Subcutaneous preadipocyte (primary cell): Measurements from ENCODE around the gene ADAMTS8. TPM values are rescaled to one million over a fixed set of nuclear protein-coding genes. Genes with fewer than 3 reads are reported as not detected.

Experiments
- total RNA-seq: library from RNA; depleted of rRNA; stranded (reverse); fragments of >200 nt; gene quantifications from 2 replicates; pipeline ENCODE4 v1.2.3, GENCODE V29; 2012

ADAMTS8 gene, protein sequence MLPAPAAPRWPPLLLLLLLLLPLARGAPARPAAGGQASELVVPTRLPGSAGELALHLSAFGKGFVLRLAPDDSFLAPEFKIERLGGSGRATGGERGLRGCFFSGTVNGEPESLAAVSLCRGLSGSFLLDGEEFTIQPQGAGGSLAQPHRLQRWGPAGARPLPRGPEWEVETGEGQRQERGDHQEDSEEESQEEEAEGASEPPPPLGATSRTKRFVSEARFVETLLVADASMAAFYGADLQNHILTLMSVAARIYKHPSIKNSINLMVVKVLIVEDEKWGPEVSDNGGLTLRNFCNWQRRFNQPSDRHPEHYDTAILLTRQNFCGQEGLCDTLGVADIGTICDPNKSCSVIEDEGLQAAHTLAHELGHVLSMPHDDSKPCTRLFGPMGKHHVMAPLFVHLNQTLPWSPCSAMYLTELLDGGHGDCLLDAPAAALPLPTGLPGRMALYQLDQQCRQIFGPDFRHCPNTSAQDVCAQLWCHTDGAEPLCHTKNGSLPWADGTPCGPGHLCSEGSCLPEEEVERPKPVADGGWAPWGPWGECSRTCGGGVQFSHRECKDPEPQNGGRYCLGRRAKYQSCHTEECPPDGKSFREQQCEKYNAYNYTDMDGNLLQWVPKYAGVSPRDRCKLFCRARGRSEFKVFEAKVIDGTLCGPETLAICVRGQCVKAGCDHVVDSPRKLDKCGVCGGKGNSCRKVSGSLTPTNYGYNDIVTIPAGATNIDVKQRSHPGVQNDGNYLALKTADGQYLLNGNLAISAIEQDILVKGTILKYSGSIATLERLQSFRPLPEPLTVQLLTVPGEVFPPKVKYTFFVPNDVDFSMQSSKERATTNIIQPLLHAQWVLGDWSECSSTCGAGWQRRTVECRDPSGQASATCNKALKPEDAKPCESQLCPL
- total RNA-seq = 5.3 and 7.7 TPM in 2 replicates

DNA sequence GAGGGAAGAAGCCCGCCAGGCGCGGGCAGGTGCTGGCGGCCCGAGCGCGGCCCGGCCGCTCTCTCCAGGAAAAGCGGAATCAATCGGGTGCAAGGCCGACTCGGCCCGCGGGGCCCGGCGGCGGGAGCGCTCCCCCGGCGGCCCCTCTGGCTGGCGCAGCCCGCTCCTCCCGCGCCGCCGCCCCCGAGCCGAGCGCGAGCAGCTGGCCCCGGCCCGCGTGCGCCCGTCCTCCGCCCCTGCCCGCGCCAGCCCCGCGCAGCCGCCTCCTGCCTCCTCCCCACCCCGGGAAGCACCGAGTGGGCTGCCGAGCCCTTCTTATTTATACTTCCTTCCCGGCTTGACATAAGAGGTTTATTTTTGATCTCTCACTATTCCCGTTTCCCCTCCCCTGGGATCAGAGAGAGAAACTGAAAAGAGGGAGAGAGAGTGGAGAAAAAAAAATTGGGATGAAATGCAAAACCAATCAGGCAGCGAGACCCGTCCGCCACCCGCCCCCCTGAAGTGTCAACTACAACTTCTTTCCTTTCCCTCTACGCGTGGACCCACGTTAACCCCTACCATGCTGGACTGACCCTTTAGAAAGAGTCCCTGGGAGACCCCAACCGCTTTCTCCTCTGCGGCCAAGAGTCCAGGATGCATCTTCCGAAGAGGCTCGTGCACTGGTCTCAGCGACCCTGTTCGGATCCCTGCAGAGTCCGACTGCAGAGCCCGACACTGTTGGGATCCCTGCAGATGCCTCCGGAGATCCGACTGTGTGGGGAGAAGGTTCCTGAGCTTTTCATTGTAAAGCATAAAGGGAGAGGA lies at the start of gene ADAMTS8:
Gene ADAMTS8, minus strand, starts transcription at position 294 of the 804 bp plus-strand sequence. CDS start 323 bp downstream, outside the sequence.

DNA sequence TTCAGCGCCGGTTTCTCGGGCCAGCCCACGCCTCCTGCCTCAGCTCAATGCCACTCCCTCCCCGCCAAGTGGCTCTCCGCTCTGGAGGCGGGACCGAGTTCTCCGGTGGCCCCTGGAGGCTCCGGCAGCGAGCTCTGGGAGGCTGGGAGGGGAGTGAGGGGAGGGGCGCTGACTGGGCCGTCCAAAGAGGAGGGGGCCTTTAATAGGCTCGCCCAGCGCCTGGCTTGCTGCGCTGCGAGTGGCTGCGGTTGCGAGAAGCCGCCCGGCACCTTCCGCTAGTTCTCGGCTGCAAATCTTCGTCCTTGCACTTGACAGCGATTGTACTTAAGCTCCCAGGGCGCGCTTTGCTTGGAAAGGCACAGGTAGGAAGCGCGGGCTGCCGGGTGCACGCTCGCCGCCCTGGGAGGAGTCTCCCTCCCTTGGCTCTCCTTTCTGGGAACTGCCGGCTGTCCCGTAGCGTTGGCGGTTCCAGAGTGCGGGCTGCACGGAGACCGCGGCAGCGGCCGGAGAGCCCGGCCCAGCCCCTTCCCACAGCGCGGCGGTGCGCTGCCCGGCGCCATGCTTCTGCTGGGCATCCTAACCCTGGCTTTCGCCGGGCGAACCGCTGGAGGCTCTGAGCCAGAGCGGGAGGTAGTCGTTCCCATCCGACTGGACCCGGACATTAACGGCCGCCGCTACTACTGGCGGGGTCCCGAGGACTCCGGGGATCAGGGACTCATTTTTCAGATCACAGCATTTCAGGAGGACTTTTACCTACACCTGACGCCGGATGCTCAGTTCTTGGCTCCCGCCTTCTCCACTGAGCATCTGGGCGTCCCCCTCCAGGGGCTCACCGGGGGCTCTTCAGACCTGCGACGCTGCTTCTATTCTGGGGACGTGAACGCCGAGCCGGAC lies 20.3 kb upstream of the ADAMTS8 start, which contains the start of gene ADAMTS15:
Gene ADAMTS15, plus strand, starts transcription at position 230 of the 894 bp plus-strand sequence. Its CDS starts 329 bp downstream, at position 559.

Other genes with a start within 250 kb of the ADAMTS8 start
- 34.5 and 39.3 TPM in 2 replicates for gene ZBTB44, start 113.7 kb downstream of the ADAMTS8 start, total RNA-seq
- 22.9 and 66.9 TPM in 2 replicates for gene ADAMTS15, start 20.0 kb upstream of the ADAMTS8 start, total RNA-seq